ENCODE data around the gene CYP27C1.

DNA sequence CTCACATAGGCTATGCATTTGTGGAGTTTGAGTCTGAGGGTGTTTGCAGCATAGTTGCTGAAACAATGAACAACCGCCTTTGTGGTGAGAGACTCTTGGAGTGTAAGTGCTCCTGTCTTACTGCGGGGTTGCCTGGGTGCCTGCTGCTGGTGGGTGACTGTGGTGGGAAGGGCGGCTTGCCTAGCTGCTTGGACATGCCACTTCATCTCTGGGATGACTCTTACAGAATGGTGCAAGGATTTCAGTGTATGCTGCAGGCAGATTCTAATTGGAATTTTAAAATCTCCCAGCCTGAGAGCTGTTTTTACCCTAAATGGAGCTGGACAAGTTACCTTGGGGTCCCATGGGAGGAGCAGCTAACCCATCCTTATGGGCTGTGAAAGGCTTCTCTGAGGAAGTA, 50.1 kb downstream of the CYP27C1 start:
- no peak for TF ChIP-seq POLR2A (IDR thresholded peaks at IDR 0.05; ENCODE audit: low read depth, low read length)
- no peak for TF ChIP-seq POLR2AphosphoS5 (IDR thresholded peaks at IDR 0.05; ENCODE audit: low read depth, low read length)
- TF ChIP-seq TAF1 (IDR thresholded peaks at IDR 0.05; ENCODE audit: low read depth, low read length) = no peak
- TF ChIP-seq SPI1 (IDR thresholded peaks at IDR 0.05; ENCODE audit: low read depth, low read length) = no peak

Data from GM12891 (cell line).